ENCODE results near the gene PRR33.
"Not testable (repeated sequence)": the region's sequence is repeated elsewhere in the genome, so short reads cannot be mapped to it uniquely, and the experiment has no call there.

Gene PRR33

GRCh38 chr11:1889941-1890855 lies 1.5 kb downstream of the PRR33 start:
- no peak for DNase-seq

- no peak for DNase-seq
These were observed 2.3 kb downstream of the PRR33 start for GRCh38 chr11:1889224-1889930.

- DNase-seq = no peak
These were observed 2.9 kb downstream of the PRR33 start for GRCh38 chr11:1888811-1889210.

GRCh38 chr11:1888347-1888753 lies 3.3 kb downstream of the PRR33 start:
- no peak for DNase-seq

GRCh38 chr11:1887451-1888346 lies 4.0 kb downstream of the PRR33 start:
- DNase-seq = no peak

GRCh38 chr11:1886551-1886950 lies 5.1 kb downstream of the PRR33 start:
- DNase-seq = not testable (repeated sequence)

- DNase-seq = no peak
These were observed 7.4 kb downstream of the PRR33 start for GRCh38 chr11:1884303-1884700.

GRCh38 chr11:1883346-1884302 lies 8.1 kb downstream of the PRR33 start:
- DNase-seq = no peak

- peak in 39 of 51 donors; percentile 6 to 76 (median 45) for DNase-seq
These were observed 9.1 kb downstream of the PRR33 start for GRCh38 chr11:1882265-1883238.

GRCh38 chr11:1881442-1882264 lies 10.0 kb downstream of the PRR33 start:
- no peak for DNase-seq

GRCh38 chr11:1880746-1881441 lies 10.8 kb downstream of the PRR33 start:
- no peak for DNase-seq

GRCh38 chr11:1879941-1880720 lies 11.6 kb downstream of the PRR33 start:
- DNase-seq = no peak

GRCh38 chr11:1879342-1879940 lies 12.3 kb downstream of the PRR33 start:
- DNase-seq = no peak

- no peak for DNase-seq
These were observed 13.3 kb downstream of the PRR33 start for GRCh38 chr11:1878137-1879031.

Measured in hypothalamus (tissue), 51 donors.